GM12878 (cell line): Measurements from ENCODE around the gene RAD51.

Experiments used
- ASH2L ChIP-seq: fragments of 300-600, 200-600 bp; sonication (generic); IDR thresholded peaks from 2 replicates; pipeline ENCODE4 v1.6.1; 2017; ENCODE audit warnings: low read depth, mild to moderate bottlenecking, borderline replicate concordance
- CBX5 ChIP-seq: sonication (generic); IDR thresholded peaks from 2 replicates; pipeline ENCODE4 v1.6.1; 2016; ENCODE audit warnings: low read depth, moderate library complexity, mild to moderate bottlenecking, inconsistent platforms
- CTCF ChIP-seq, 3 experiments: IDR thresholded peaks in 2 of 3; conservative IDR thresholded peaks in 1 of 3; 2 replicates each; pipeline ENCODE4 v1.5.1; 2011; ENCODE audit warnings: low read depth in 3 of 3, low read length in 3 of 3, mild to moderate bottlenecking in 3 of 3, control low read depth in 2 of 3, moderate library complexity in 2 of 3, inconsistent platforms in 1 of 3, mixed read lengths in 1 of 3; ENCODE audit not compliant: control insufficient read depth in 2 of 3, insufficient read depth in 1 of 3; ENCODE audit errors: extremely low read depth in 1 of 3
- DPF2 ChIP-seq: fragments of 450-650 bp; IDR thresholded peaks from 2 replicates; pipeline ENCODE4 v1.6.1; 2017; ENCODE audit warnings: mild to moderate bottlenecking
- EP300 ChIP-seq, 2 experiments: fragments of 150-350 bp in 1 of 2; IDR thresholded peaks; 2 replicates each; pipeline ENCODE4 v1.6.1; 2011 to 2012; ENCODE audit warnings: low read depth in 2 of 2, low read length in 2 of 2, borderline replicate concordance in 1 of 2, improper control_type of control experiment in 1 of 2, inconsistent platforms in 1 of 2; ENCODE audit not compliant: control insufficient read depth in 1 of 2
- JUND ChIP-seq: IDR thresholded peaks from 2 replicates; pipeline ENCODE4 v1.6.1; 2012; ENCODE audit warnings: low read depth, mild to moderate bottlenecking, low read length, improper control_type of control experiment, moderate library complexity
- POLR2AphosphoS5 ChIP-seq: IDR thresholded peaks from 2 replicates; pipeline ENCODE4 v1.6.1; 2011; ENCODE audit warnings: mild to moderate bottlenecking, low read length, inconsistent platforms
- RAD21 ChIP-seq: IDR thresholded peaks from 2 replicates; pipeline ENCODE4 v1.6.1; 2011; ENCODE audit warnings: mild to moderate bottlenecking, low read depth, low read length, moderate library complexity; ENCODE audit not compliant: insufficient read depth
- SIX5 ChIP-seq: IDR thresholded peaks from 2 replicates; pipeline ENCODE4 v1.6.1; 2011; ENCODE audit warnings: mild to moderate bottlenecking, low read depth, low read length, moderate library complexity; ENCODE audit not compliant: severe bottlenecking
- SMC3 ChIP-seq: IDR thresholded peaks from 2 replicates; pipeline ENCODE4 v1.6.1; 2011; ENCODE audit warnings: low read length, improper control_type of control experiment, borderline replicate concordance
- TF ChIP-seq, protein P1 (sequence below): fragments of 450-650 bp; IDR thresholded peaks from 2 replicates; pipeline ENCODE4 v1.6.1; 2016; ENCODE audit warnings: mild to moderate bottlenecking, moderate library complexity, borderline replicate concordance
- TF ChIP-seq, protein P2 (sequence below): IDR thresholded peaks from 2 replicates; pipeline ENCODE4 v1.6.1; 2012; ENCODE audit warnings: mild to moderate bottlenecking, low read depth, low read length

- TF ChIP-seq EP300 (IDR thresholded peaks at IDR 0.05; ENCODE audit: borderline replicate concordance in 1 of 2, control insufficient read depth in 1 of 2, low read depth in 2 of 2, low read length in 2 of 2) (no peak), JUND (no peak), SIX5 (no peak), POLR2AphosphoS5 (no peak), RAD21 (no peak), CTCF (IDR thresholded peaks at IDR 0.05 in 2 of 3, conservative IDR thresholded peaks at IDR 0.05 in 1 of 3; ENCODE audit: control insufficient read depth in 2 of 3, extremely low read depth in 1 of 3, insufficient read depth in 1 of 3, low read depth in 3 of 3, low read length in 3 of 3) (no peak), ASH2L (no peak), SMC3 (no peak), CBX5 (no peak), DPF2 (no peak)
- TF ChIP-seq, protein P1, sequence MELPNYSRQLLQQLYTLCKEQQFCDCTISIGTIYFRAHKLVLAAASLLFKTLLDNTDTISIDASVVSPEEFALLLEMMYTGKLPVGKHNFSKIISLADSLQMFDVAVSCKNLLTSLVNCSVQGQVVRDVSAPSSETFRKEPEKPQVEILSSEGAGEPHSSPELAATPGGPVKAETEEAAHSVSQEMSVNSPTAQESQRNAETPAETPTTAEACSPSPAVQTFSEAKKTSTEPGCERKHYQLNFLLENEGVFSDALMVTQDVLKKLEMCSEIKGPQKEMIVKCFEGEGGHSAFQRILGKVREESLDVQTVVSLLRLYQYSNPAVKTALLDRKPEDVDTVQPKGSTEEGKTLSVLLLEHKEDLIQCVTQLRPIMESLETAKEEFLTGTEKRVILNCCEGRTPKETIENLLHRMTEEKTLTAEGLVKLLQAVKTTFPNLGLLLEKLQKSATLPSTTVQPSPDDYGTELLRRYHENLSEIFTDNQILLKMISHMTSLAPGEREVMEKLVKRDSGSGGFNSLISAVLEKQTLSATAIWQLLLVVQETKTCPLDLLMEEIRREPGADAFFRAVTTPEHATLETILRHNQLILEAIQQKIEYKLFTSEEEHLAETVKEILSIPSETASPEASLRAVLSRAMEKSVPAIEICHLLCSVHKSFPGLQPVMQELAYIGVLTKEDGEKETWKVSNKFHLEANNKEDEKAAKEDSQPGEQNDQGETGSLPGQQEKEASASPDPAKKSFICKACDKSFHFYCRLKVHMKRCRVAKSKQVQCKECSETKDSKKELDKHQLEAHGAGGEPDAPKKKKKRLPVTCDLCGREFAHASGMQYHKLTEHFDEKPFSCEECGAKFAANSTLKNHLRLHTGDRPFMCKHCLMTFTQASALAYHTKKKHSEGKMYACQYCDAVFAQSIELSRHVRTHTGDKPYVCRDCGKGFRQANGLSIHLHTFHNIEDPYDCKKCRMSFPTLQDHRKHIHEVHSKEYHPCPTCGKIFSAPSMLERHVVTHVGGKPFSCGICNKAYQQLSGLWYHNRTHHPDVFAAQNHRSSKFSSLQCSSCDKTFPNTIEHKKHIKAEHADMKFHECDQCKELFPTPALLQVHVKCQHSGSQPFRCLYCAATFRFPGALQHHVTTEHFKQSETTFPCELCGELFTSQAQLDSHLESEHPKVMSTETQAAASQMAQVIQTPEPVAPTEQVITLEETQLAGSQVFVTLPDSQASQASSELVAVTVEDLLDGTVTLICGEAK: no peak
- TF ChIP-seq, protein P2, sequence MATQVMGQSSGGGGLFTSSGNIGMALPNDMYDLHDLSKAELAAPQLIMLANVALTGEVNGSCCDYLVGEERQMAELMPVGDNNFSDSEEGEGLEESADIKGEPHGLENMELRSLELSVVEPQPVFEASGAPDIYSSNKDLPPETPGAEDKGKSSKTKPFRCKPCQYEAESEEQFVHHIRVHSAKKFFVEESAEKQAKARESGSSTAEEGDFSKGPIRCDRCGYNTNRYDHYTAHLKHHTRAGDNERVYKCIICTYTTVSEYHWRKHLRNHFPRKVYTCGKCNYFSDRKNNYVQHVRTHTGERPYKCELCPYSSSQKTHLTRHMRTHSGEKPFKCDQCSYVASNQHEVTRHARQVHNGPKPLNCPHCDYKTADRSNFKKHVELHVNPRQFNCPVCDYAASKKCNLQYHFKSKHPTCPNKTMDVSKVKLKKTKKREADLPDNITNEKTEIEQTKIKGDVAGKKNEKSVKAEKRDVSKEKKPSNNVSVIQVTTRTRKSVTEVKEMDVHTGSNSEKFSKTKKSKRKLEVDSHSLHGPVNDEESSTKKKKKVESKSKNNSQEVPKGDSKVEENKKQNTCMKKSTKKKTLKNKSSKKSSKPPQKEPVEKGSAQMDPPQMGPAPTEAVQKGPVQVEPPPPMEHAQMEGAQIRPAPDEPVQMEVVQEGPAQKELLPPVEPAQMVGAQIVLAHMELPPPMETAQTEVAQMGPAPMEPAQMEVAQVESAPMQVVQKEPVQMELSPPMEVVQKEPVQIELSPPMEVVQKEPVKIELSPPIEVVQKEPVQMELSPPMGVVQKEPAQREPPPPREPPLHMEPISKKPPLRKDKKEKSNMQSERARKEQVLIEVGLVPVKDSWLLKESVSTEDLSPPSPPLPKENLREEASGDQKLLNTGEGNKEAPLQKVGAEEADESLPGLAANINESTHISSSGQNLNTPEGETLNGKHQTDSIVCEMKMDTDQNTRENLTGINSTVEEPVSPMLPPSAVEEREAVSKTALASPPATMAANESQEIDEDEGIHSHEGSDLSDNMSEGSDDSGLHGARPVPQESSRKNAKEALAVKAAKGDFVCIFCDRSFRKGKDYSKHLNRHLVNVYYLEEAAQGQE: no peak
These were observed 69.7 kb downstream of the RAD51 start for GRCh38 chr15:40764629-40765103.
